Amniotic epithelial cell (primary cell): Measurements from ENCODE around the gene TBXAS1.
"Not testable (repeated sequence)": the region's sequence is repeated elsewhere in the genome, so short reads cannot be mapped to it uniquely, and the experiment has no call there.

Experiments used
- DNase-seq: peaks from one replicate; pipeline ENCODE4 v3.0.0-alpha.2; 2010; ENCODE audit warnings: low read depth

TBXAS1 gene

GRCh38 chr7:139889186-139889871 is 60.3 kb downstream of the TBXAS1 start:
- no peak for DNase-seq

DNA sequence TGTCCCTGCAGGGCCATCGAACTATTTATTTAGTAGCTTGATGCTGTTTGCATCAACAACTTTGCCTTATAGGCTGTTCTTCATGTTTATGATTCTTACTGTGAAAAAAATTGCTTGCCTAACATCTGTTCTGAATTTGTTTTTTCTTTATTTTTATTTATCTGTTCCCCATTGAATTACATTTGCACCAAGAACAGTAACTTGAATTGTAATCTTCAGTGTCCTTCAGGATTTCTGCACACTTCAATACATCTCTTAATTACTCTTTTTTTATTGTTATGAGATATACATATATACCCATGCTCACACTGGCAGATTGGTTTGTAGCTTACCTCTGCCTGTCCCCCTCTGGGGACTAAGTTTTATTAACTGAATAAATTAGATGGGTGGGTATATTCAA is 64.4 kb downstream of the TBXAS1 start:
- DNase-seq = no peak

GRCh38 chr7:139893999-139894398 is 64.9 kb downstream of the TBXAS1 start:
- DNase-seq = no peak

- DNase-seq = no peak
Measured at GRCh38 chr7:139895141-139895829, 66.2 kb downstream of the TBXAS1 start.

DNA sequence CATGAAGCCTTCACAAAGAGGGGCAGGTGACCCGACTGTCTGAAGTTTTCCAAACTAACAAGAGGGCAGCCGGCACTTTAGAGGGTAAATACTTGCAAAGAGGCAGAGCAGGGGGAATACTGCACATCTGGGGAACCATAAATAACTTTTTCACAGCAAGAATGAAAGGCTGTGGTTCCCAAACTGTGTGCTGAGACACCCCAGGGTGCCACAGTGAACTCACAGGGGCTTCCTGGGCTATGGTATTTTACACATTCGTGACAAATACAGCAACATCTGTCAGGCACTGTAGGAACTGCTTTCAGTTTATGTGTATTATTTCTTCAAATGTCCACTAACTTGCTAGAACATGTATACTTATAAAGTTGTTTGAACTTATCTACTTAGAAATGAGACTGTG is 67.2 kb downstream of the TBXAS1 start:
- DNase-seq = no peak

DNA sequence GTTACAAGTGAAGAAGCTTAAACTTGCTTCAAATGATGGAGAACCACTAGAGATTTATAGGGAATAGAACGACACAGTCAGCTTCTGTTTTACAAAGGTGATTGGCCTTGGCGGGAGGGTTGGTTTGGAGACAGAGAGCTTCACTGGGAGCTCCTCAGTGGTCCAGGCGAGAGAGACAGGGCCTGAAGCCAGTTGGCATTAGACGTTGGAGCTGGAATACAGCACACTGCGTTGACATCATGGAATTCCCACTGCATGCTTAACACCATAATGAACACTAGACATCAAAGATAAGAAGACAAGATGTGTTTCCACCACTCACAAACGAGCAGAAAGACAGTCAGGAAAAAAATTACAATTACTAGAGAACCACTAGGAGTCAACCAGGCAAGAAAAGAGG is 67.8 kb downstream of the TBXAS1 start:
- DNase-seq = no peak

- DNase-seq = no peak
Measured at GRCh38 chr7:139897422-139898090, 68.5 kb downstream of the TBXAS1 start.

GRCh38 chr7:139898483-139898882 is 69.4 kb downstream of the TBXAS1 start:
- DNase-seq = no peak

DNA sequence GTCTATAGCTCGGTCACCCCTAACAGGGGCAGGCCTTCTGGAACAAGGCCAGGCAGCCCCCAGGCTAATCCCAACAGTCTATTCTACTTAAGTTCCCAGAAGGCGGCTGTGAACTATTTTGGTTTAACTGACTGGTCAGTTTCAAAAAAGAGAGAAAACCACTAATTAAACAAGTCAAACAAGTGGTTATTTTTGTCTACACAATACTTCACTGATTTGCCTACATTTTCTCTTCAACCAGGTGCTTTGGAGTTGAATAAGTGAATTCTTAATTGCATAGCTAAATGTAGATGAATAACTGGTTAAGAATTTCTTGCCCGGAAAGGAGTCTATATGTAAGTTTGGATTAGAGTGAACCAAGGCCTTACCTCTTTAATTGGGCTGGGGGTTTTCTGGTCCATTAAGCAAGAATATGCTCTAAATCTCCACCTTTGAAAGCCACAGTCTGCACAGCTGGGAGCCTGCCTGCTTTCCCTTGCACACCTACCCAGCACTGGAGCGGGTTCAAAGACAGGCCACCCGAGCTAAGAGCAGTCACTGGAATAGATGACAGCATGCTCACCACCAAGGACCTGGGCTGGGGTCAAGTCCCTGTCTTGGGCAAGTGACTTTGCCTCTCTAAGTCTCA is 70.4 kb downstream of the TBXAS1 start:
- no peak for DNase-seq

- no peak for DNase-seq
Measured at GRCh38 chr7:139900326-139900725, 71.3 kb downstream of the TBXAS1 start.

GRCh38 chr7:139901056-139901795 is 72.2 kb downstream of the TBXAS1 start:
- no peak for DNase-seq

- no peak for DNase-seq
Measured at GRCh38 chr7:139901901-139902300, 72.8 kb downstream of the TBXAS1 start.

DNA sequence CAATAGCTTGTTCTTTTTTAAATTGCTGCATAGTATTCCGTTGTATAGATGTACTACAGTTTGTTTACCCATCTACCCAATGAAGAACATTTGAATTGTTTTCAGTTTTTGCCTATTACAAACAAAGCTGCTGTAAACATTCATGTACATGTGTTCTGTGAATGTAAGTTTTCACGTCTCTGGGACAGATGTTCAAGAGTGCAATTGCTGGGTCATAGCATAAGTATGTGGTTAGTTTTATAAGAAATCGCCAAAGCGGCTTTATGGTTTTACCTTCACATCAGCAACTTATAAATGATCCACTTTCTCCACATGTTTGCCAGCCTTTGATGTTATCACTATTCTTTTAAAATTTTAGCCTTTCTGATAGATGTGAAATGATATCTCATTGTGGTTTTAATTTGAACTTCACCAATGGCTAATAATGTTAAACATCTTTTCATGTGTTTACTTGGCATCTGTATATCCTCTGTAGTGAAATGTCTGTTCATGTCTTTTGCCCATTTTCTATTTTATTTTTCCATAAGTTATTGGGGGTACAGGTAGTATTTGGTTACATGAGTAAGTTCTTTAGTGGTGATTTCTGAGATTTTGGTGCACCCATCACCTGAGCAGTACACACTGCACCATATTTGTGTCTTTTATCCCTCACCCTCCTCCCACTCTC is 73.5 kb downstream of the TBXAS1 start:
- DNase-seq = no peak

GRCh38 chr7:139903103-139903477 is 74.0 kb downstream of the TBXAS1 start:
- not testable (repeated sequence) for DNase-seq

GRCh38 chr7:139906879-139907278 is 77.8 kb downstream of the TBXAS1 start:
- DNase-seq = no peak

DNA sequence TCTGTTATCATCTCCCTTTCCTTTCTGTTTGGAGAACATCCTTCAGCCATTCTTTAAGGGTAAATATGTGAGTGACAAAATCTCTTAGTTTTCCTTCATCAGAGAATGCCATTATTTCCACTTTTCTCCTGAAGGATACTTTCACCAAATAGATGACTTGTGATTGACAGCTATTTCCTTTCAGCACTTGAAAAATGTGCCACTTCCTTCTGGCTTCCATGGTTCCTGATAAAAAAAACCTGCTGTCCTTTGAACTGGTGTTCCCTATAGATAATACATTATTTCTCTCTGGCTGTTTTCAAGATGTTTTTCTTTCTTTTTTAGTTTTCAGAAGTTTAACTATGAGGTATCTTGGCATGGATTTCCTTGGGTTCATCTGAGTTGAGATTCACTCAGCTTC is 79.7 kb downstream of the TBXAS1 start:
- DNase-seq = no peak

DNA sequence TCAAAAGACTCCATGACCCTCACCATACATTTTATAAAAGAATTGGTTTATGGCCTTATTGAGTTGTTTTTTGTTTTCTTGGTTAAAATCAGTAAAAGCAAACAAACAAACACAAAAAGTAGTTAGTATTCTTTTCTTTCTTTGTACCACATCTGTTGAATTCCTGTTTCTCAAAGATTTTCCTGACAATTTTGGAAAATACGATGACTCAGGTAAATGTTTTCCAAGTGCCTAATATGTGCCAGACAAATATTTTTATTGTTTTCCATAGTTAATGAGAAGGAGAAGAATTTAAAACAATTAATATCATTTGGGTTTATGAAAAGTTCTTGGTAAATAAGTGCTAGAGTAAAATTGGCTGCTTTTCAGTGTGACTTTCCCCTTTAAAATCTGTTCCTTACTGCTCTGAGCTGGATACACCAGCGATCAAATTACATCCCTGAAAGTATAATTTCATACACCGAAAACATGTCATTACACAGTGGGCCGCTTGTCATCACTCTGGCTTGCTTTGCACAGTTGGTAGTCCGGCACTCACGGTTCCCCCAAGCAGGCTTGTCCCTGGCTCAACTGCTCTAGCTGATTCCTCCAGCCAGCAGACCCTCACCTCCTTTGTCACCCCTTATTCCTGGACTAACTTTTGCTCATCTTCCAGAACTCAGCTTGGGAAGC is 80.5 kb downstream of the TBXAS1 start:
- no peak for DNase-seq

GRCh38 chr7:139913021-139913844 is 84.2 kb downstream of the TBXAS1 start:
- DNase-seq = no peak

- DNase-seq = no peak
Measured at GRCh38 chr7:139913845-139914135, 84.7 kb downstream of the TBXAS1 start.
